Hair follicular keratinocyte (primary cell): ENCODE results near the gene MYH3. TPM values are rescaled to one million over a fixed set of nuclear protein-coding genes. Genes with fewer than 3 reads are reported as not detected.

Source experiments
- total RNA-seq: library from RNA; depleted of rRNA; stranded (reverse); fragments of >200 nt; gene quantifications from 2 replicates; pipeline ENCODE4 v1.2.3, GENCODE V29; 2015

The MYH3 gene
- 0.23 and 0.34 TPM in 2 replicates for total RNA-seq

GRCh38 chr17:10657148-10657547 is at the start of gene MYH3:
Gene MYH3 (minus strand): TSS chr17:10657309. CDS start chr17:10655064, 2,245 bp downstream.

GRCh38 chr17:10697092-10698081 is 40.3 kb upstream of the MYH3 start, which contains the start of the genes ADPRM and SCO1:
Gene ADPRM (plus strand): TSS chr17:10697594. CDS start chr17:10704927, 7,333 bp downstream.
Gene SCO1 (minus strand): TSS chr17:10697533. CDS start chr17:10697507, 26 bp downstream.

Other genes with a start within 250 kb of the MYH3 start
- not detected in 2 replicates for gene MYH8, start 235.4 kb downstream of the MYH3 start, total RNA-seq
- not detected in 2 replicates for gene MYH4, start 187.8 kb downstream of the MYH3 start, total RNA-seq
- gene MYH1, start 138.8 kb downstream of the MYH3 start, total RNA-seq = not detected in 2 replicates
- gene MYH2, start 107.7 kb downstream of the MYH3 start, total RNA-seq = not detected in 2 replicates
- gene SCO1, start 40.2 kb upstream of the MYH3 start, total RNA-seq = 25.8 and 29.3 TPM in 2 replicates
- 7.4 and 11.4 TPM in 2 replicates for gene ADPRM, start 40.3 kb upstream of the MYH3 start, total RNA-seq
- gene TMEM220, start 72.7 kb upstream of the MYH3 start, total RNA-seq = 0.86 and 2.3 TPM in 2 replicates
- gene TMEM238L, start 146.8 kb upstream of the MYH3 start, total RNA-seq = not detected in 2 replicates
- not detected in 2 replicates for gene PIRT, start 180.8 kb upstream of the MYH3 start, total RNA-seq